Glomerular endothelial cell (primary cell): ENCODE results near the gene RILP. TPM values are rescaled to one million over a fixed set of nuclear protein-coding genes. Genes with fewer than 3 reads are reported as not detected.

Experiments
- DNase-seq: peaks from one replicate; pipeline ENCODE4 v3.0.0-alpha.2; 2011; ENCODE audit warnings: low read depth, low spot score; ENCODE audit errors: extremely low read depth
- total RNA-seq: library from RNA; depleted of rRNA; stranded (reverse); fragments of >200 nt; gene quantifications from 2 replicates; pipeline ENCODE4 v1.2.3, GENCODE V29; 2015

The RILP gene
- total RNA-seq, 1 donor from 2014 or later = 17.1 TPM

DNA sequence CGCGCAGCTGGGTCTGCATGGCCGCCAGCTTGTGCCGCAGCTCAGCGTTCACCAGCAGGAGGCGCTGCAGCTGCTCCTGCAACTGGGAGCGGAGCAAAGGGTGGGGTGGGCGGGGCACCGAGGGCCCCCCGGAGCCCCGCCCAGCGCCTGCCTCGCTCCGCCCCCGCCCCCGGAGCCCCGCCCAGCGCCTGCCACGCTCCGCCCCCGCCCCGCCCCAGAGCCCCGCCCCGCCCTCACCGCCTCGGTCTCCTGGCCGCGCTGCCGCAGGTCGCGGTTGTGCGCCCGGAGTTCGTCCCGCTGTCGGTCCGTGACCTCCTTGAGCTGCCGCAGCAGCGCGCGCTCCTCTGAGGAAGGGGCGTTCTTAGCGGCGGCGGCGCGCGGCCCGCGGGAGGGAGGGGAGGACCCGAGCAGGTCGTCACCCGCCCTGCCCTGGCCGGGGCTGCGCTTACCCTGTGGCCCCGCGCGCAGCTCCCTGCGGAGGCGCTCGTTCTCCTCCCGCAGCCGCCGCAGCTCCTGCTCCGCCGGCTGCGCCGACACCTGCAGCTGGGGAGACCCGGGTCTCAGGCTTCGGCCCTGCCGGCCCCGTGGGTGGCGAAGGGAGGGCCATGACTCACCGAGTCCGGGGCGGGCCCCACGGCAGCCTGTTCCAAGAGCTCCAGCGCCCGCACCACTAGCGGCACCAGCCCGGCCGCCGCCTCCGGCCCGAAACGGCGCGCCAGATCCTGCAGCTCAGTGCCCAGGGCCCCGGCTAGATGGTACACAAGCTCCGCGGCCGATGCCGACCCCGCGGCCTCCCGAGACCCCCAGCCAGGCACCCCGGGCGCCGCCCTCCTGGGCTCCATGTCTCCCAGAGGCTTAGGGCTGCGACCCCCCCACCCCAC, 463 bp downstream of the RILP start:
- DNase-seq = no peak

DNA sequence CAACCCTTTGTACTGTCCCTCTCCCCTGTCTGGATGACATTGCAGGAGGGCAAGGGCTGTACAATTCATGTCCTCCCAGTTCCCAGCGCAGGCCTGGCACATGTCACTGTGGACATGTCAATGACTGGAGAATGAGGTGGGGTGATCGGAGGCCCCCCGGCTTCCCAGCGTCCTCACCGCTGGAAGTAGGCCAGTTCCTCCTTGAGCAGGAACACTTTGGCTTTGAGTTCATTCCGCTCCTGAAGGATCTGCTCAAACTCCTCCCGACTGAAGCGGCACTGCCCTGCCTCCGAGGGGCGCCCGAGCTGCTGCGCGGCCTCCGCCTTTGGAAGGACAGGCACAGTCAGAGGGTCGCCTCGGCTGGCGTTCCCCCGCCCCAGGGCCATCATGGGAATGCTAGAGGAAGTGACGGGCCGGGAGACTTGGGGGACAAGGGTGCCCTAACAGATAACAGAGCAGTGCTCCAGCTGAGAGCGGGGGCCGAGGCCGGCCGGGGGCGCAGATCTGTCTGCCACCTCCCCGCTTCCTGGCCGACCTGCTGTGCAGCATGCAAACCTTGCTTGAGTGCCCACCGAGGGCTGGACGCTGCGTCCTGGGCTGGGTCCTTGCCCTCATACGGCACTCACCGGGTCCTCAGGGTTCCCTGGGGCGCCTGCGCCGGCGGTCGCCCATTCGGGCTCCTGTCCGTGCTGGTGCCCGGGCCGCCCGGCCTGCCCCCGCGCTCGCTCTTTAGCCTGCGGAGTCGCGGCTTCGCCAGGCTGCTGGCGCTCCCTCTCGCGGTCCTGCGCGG, 1.3 kb downstream of the RILP start:
- no peak for DNase-seq

DNA sequence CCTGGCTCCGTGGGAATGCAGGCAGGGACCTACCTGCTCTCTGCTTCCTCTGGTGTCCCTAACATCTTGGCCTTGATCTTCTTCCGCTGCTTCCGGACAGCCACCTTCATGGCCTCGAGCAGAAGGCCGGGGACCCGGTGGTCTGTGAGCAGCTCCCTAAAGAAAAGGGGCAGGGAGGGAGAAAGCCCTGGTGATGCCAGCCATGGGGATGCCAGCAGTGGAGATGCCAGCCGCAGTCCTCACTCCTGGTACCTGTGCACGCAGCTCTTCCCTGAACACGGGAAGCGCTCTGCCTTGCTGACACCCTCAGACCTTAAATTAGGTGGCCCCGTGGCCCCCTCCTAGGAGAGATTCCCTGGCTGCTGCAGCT, 1.9 kb downstream of the RILP start:
- DNase-seq = no peak

DNA sequence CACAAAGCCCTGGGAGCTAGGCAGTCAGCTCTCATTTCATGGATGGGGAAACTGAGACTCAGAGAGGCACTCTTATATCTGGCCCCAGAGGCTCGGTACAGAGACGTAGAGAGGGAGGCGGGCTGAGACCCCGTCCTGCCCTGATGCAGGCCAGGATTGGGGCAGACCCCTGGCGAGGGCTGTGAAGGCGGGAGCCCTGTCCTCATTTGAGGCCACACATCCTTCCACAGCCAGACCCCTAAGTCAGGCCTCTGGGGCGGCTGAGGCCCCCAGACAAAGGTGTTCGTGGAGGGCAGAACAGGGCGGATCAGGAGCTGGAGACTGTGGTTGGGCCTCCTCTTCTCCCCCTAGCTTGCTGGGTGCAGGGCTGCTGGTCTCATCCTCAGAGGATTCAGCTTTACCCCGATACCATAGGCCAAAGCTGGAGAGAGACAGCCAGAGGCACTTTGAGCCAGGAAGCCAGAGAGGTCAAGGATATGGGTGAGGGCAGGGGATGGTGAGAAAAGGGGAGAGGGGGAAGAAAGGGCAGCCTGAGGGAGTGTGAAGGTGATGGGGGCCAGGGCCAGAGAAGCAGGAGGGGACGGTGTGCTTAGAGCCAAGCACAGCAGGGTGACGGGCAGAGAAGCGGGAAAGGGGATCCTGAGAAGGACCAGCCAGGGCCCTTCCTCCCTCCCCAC, 3.3 kb downstream of the RILP start:
- DNase-seq = no peak

DNA sequence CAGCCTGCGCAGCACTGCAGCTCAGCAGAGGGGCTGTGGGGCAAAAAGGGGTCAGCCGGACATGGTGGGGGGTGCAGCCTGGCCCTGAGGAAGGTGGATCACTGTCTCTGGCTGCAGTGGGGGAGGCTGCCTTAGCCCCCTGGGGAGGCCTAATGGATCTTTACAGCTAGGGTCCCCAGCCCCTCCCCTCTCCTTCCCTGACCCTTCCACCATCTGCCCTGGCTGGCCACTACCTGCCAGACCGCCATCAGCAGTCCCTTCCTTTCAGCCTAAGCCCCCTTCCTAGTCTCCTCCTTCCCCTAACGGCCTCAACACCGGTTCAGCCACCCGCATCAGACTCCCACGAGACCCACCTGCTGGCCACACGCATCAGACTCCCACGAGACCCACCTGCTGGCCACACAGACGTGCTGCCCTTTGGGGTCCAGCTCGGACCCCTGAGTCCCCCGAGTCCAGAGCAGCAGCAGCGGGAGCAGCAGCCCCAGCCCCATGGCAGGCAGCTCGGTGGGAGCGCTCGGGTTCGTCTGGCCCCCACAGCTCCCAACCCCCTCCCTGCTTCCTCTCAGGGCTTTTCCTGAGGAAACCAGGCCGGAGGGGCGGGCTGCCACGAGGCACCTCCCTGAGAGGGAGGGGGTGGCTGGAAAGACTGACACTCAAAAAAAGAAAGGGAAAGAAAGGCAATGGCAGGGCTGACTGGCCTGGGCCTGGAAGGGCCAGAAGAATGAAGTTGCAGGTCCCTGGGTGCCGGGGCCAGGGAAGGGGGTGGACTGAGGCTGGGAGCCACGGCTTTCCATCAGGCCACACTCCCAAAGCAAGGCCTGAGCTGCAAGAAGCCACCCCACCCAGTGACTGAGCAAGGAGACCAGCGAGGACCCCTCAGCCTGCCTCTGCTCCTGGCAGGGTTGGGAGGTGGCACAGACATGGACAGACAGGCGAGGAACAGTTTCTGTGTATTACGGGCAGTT, 4.2 kb downstream of the RILP start, which contains the start of gene SCARF1:
Gene SCARF1 (minus strand): TSS at position 526 of the 965 bp plus-strand sequence. CDS start 35 bp downstream, at position 491.
- DNase-seq = no peak

DNA sequence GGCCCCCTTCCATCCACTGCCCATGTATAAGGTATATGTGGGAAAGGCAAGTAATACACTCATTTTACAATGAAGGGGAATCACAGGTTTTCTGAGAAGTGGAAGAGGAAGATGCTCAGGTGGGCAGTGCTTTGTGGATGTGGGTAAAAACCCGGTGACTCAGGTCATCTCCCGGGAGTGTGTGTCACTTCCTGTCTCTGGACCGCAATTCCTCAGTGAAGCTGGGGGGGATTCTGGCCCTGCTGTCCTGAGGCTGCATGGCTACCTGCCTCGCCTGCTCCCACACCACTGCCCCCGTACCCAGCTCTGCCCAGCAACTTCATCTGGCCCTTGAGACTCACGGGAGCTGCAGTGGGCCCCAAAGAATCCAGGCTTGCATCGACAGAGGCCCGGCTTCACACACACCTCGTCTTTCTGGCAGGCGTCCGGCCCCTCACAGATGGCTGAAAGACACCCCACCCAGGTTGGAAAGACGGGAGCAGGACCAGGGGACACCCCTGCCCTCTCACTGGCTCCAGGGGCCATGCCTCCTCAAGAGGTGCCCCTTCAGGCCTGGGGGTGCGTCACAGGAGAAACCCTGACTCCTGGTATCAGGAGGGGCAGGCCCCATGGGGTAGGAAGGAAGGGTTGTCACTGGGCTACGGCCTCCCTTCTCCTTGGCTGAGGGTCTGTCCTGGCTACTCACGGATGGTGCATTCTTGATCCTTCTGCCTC, 5.0 kb downstream of the RILP start:
- no peak for DNase-seq

DNA sequence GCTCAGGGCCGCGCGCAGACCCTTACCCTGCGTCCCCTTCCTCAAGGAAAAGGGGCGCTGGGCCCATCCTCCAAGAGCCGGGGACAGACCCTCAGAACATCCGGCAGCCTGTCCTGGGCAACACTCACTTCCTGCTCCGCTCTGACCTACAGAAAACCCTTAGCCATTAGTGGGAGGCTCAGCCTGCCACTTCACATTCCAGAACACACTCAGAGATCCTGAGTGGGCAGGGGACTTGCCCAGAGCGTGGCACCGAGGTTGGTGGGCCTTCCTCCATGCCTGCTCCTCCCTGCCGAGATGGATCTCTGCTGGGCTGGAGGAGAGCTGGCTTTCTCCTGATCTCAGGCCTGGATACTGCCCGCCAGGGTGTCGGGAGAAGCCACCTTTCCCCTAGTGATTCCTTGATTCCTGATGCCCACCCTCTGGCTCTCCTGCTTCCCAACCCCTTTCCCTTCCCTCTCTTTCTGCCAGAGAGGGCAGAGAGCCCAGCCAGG, 5.6 kb downstream of the RILP start:
- no peak for DNase-seq

DNA sequence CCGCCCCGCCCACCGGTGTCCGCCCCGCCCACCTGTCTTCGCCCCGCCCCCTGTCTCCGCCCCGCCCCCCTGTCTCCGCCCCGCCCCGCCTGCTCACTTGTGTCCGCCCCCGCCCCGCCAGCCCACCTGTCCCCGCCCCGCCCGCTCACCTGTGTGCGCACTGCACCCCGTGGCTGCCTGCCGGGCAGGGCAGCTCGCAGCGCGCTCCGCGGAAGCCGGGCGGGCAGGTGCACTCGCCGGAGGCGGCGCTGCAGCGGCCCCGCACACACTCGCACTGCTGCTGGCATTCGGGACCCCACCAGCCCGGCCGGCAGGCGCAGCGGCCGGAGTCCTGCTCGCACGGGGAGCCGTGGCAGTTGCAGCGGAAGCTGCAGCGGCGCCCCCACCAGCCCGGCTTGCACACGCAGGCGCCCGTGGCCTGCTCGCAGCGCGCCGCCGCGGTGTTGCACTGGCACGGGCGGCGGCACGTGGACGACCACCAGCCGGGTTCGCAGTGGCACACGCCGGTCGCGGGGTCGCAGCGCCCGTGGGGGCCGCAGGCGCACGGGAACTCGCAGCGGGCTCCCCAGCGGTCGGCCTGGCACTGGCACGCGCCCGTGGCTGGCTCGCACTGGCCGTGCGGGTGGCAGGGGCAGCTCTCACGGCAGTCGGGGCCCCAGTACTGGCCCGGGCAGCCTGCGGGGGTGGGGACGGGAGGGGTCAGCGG, 6.2 kb downstream of the RILP start:
- no peak for DNase-seq

DNA sequence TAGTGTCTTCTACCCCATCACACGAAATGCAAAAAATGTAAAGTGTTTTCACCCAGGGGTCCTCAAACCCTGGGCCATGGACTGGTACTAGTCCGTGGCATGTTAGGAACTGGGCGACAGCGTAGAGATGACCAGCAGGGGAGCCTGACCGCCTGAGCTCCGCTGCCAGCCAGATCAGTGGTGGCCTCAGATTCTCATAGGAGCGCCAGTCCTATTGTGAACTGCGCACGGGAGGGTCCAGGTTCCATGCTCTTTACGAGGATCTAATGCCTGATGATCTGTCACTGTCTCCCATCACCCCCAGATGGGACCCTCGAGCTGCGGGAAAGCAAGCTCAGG, 8.6 kb downstream of the RILP start:
- DNase-seq = no peak

DNA sequence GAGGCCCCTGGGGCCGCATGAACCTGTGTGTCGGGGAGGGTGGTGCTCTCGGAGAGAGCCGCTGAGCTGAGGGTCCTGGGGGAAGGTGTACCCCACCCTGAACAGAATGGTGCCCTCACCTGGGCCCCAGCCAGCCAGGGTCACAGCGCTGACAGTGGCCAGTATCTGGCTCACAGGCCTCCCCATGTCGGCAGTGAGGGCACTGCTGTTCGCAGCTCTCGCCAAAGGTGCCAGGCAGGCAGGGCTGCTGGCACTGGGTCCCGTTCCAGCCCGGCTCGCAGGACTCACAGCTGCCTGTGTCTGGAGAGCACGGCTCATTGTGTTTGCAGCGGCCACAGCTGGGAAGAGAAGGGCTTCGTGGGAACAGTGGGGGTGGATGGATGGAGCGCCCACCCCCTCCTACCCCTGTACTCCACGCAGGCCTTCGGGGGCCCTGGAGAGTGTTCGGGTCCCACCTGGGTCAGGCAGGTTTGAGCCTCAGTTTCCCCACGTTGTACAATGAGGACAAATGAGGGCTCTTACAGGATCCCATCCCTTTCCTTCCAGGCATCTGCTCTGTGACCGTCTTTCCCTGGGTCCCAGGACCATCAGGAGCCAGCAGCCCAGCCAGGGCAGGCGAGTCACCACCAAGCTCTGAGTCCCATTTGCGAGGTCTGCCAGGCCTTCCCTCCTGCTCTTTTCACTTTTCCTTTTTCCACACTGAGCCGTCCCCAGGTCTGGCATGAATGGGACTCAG, 9.2 kb downstream of the RILP start:
- DNase-seq = no peak

DNA sequence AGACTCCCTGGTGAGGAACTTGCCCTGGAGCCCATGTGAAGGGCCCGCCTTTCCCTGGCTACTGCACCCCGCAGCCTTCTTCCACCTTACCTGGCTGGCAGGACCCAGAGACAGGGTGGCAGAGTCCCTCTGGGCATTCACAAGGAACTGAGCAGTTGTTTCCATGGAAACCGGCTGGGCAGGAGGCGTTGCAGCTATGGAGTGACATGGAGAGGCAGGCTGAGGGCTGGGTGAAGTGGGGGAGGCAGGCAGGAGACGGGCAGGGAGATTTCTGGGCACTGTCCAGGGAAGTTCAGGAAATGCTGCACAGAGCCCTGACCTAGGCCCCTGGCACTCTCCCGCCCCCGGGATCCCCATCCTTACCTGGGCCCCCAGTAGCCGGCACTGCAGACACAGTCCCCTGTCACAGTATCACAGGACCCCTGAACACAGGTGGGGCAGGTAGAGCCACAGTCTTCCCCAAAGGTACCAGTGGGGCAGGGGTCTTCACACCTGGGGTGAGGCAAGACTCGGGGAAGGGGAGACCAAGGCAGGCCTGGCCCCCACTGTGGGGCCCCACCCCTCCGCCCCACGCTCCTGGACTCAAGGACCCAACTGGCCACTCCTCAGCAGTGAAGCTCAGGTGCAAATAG, 10.0 kb downstream of the RILP start:
- no peak for DNase-seq

DNA sequence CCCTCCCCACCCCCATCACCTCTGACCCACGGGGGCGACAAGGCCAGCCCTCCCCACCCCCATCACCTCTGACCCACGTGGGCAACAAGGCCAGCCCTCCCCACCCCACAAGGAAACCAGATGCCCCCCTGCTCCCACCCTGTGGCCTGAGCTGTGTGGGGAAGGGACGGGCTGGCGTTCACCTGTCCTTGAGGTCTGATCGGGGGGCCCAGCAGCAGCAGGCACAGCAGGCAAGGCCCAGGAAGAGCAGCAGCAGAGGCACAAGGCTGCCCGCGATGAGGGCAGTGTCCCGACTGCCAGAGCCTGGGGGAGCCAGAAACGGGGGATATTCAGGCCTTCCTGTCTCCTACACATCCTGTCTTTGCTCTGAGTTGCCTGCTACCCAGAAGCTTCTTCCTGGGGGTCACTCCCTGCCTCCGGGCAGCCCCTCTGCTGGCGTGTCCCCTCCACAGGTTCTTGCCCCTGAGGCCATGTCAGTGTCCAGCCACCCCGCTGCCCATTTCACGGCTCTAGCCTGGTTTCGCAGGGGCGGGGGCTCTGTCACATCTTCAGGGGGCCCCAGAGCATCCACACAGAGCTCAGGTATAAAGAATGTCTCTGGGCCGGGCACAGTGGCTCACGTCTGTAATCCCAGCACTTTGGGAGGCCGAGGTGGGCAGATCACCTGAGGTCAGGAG, 10.9 kb downstream of the RILP start:
- DNase-seq = no peak

DNA sequence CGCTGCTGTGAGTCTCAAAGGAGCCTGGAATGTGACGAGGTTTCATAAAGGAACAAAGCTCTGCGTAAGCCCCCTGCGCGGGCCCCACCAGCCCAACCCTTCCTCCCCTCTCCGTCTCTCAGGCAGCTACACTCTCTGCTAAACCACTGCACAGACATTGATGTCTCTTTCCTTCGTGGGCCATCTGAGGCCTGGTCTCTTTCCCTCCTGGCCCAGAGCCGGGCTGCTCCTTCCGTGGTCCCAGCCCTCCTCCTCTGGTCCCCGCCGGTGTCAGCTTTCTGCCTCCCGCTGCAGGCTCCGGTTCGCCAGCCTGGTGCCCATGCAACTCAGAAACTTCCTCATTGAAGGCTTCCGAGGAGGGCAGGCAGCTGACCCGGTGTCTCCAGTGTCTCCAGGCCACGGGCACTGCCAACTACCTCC, 11.5 kb downstream of the RILP start:
- no peak for DNase-seq

DNA sequence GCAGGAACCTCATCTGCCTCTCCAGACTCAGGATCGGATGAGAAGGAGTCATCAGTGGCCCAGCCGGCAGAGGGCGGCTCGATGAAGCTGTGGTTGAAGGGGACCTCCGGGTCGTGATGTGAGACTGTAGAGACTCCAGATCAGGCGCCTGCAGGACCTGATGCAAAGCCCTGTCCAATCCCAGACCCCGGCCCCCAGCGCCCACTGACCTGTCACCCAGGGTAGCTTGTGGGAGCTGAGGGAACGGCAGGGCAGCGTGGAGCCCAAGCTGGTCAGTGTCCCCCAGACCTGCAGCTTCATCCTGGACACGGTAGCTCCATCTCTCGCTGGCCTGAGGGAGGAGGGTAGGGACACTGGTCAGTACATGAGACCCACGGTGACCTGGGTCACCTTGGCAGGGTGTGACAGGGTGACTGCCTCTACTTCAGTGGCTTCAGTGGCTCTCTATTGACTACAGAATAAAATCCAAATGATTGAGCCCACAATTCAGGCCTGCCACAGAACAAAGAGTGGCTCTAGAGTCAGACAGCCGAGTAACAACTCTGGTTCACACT, 12.9 kb downstream of the RILP start:
- DNase-seq = no peak

DNA sequence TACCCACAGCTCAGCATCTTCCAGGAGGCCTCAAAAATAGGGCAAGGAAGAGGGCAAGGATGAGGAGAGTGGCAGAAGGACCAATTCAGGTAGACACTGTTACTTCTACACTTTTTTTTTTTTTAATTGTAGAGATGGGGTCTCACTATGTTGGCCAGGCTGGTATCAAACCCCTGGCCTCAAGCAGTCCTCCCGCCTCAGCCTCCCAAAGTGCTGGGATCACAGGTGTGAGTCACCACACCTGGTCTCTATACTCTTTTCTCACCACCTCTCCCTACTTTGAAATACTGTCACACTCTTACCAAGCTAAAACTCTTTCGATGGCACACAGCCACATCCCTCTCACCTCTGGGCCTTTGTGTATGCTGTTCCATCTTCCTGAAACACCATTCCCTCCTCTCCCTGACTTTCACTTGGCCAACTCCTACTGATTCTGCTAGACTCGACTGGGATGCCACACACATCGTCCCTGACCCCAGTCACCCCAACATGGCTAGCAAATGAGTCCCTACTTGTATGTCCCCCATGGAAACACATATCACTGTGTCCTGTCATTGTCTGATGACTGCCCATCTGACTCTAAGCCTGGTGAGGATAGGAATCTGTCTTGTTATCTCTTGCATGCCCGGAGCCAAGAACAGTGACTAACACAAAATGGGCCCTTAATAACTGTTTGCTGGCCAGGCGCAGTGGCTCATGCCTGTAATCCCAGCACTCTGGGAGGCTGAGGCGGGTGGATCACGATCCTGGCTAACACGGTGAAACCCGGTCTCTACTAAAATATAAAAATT, 13.8 kb downstream of the RILP start:
- DNase-seq = no peak
